ENCODE data around the gene EHD4. TPM values are rescaled to one million over a fixed set of nuclear protein-coding genes. Genes with fewer than 3 reads are reported as not detected.
A peak's percentile ranks its signal among the peaks of the same experiment; 100 is the strongest.

Gene EHD4
- polyA plus RNA-seq, 2 of the 4 experiments (the other 2 are of a cell fraction), result 8.2 to 9.0 TPM

GRCh38 chr15:41975669-41976068, 3.3 kb upstream of the EHD4 start:
- CTCF ChIA-PET, result no interaction called here
- H3K9me3 ChIP-seq, result no peaks in the 10 kb centered on the region
- TF ChIP-seq CHD4 (IDR thresholded peaks at IDR 0.05; ENCODE audit: borderline replicate concordance), result no peak
- no peak for TF ChIP-seq GATA3 (IDR thresholded peaks at IDR 0.05; ENCODE audit: borderline replicate concordance)
- TF ChIP-seq JUNB (IDR thresholded peaks at IDR 0.05), result no peak
- TF ChIP-seq ZC3H11A (IDR thresholded peaks at IDR 0.05), result no peak
- TF ChIP-seq CTCF (IDR thresholded peaks at IDR 0.05), result no peak
- no peak for TF ChIP-seq CBX8 (IDR thresholded peaks at IDR 0.05)
- TF ChIP-seq MAFK (IDR thresholded peaks at IDR 0.05; ENCODE audit: partially characterized antibody), result no peak
- TF ChIP-seq ZSCAN20 (CRISPR knock-in tag; IDR thresholded peaks at IDR 0.05), result no peak
- TF ChIP-seq RFX5 (IDR thresholded peaks at IDR 0.05), result no peak
- no peak for TF ChIP-seq MAZ (IDR thresholded peaks at IDR 0.05; ENCODE audit: borderline replicate concordance, low read depth, low read length)
- no peak for TF ChIP-seq POLR2A (IDR thresholded peaks at IDR 0.05; ENCODE audit: low read length)

GRCh38 chr15:41974041-41974440, 1.7 kb upstream of the EHD4 start:
- H3K4me1 ChIP-seq, result peaks cover 13% of the 10 kb centered on the region; the same call in 1 of the 3 replicates
- WGBS (ENCODE audit: missing lambda C conversion rate), result 97% methylated on average over 1 of the region's 1 CpG
- no peaks in the 10 kb centered on the region for H3K9me3 ChIP-seq
- TF ChIP-seq ZC3H11A (IDR thresholded peaks at IDR 0.05) (no peak), RAD21 (conservative IDR thresholded peaks at IDR 0.05 in 1 of 2, IDR thresholded peaks at IDR 0.05 in 1 of 2) (no peak), KDM1A (IDR thresholded peaks at IDR 0.05; ENCODE audit: low read depth) (no peak), JUN (IDR thresholded peaks at IDR 0.05) (no peak), FOSB (CRISPR knock-in tag; IDR thresholded peaks at IDR 0.05) (no peak), CBX8 (IDR thresholded peaks at IDR 0.05) (no peak), RNF2 (IDR thresholded peaks at IDR 0.05; ENCODE audit: borderline replicate concordance, low read depth) (no peak)
- TF ChIP-seq, protein P1, sequence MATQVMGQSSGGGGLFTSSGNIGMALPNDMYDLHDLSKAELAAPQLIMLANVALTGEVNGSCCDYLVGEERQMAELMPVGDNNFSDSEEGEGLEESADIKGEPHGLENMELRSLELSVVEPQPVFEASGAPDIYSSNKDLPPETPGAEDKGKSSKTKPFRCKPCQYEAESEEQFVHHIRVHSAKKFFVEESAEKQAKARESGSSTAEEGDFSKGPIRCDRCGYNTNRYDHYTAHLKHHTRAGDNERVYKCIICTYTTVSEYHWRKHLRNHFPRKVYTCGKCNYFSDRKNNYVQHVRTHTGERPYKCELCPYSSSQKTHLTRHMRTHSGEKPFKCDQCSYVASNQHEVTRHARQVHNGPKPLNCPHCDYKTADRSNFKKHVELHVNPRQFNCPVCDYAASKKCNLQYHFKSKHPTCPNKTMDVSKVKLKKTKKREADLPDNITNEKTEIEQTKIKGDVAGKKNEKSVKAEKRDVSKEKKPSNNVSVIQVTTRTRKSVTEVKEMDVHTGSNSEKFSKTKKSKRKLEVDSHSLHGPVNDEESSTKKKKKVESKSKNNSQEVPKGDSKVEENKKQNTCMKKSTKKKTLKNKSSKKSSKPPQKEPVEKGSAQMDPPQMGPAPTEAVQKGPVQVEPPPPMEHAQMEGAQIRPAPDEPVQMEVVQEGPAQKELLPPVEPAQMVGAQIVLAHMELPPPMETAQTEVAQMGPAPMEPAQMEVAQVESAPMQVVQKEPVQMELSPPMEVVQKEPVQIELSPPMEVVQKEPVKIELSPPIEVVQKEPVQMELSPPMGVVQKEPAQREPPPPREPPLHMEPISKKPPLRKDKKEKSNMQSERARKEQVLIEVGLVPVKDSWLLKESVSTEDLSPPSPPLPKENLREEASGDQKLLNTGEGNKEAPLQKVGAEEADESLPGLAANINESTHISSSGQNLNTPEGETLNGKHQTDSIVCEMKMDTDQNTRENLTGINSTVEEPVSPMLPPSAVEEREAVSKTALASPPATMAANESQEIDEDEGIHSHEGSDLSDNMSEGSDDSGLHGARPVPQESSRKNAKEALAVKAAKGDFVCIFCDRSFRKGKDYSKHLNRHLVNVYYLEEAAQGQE (IDR thresholded peaks at IDR 0.05), result no peak
- ATAC-seq, result no peak
- ChIA-PET CTCF (interaction anchor here (1.8 kb wide), 1 partner anchor 15 kb away, joined by 11 read pairs; no protein-coding TSS in a partner anchor), POLR2A (no interaction called here)
- no peak overlapping the region for H3K27ac ChIP-seq
- no peak for DNase-seq (ENCODE audit: low read depth in 1 of 2, low spot score in 1 of 2)
- H3K4me2 ChIP-seq, result no peak overlapping the region
- FAIRE-seq, result no peak
- no peak overlapping the region for H3K4me3 ChIP-seq

More at GRCh38 chr15:41975669-41976068, 3.3 kb upstream of the EHD4 start:
- no peak overlapping the region for H3K4me3 ChIP-seq
- DNase-seq (ENCODE audit: low read depth in 1 of 2, low spot score in 1 of 2), result no peak
- no peak for FAIRE-seq
- POLR2A ChIA-PET, result no interaction called here
- no peak for ATAC-seq
- no peak overlapping the region for H3K27ac ChIP-seq
- H3K4me1 ChIP-seq, result peaks cover 5% of the 10 kb centered on the region; the same call in 1 of the 3 replicates
- no peak overlapping the region for H3K4me2 ChIP-seq
- 30% methylated on average over 2 of the region's 2 CpGs for WGBS (ENCODE audit: missing lambda C conversion rate)

- ChIA-PET CTCF (interaction anchor here (0.7 to 2.0 kb wide), 14 partner anchors 10 to 113 kb away, joined by 3 to 10 read pairs (median 4); no protein-coding TSS in a partner anchor), POLR2A (interaction anchor here (0.9 to 1.8 kb wide), 7 partner anchors 11 to 67 kb away, joined by 3 to 6 read pairs (median 3); no protein-coding TSS in a partner anchor)
- FAIRE-seq (no peak), DNase-seq (ENCODE audit: low read depth in 1 of 2, low spot score in 1 of 2) (peak in 1 of 2 experiments; percentile 13), ATAC-seq (peak; percentile 63)
- Histone ChIP-seq H3K9me3 (no peaks in the 10 kb centered on the region), H3K4me3 (peak overlapping the region; percentile 60), H3K4me1 (peaks cover 13% of the 10 kb centered on the region; the same call in 1 of the 3 replicates), H3K4me2 (peak overlapping the region; percentile 70), H3K27ac (peak overlapping the region; percentile 82 to 95)
- WGBS (ENCODE audit: missing lambda C conversion rate), result 1% methylated on average over 10 of the region's 46 CpGs
- TF ChIP-seq MAX (IDR thresholded peaks at IDR 0.05) (0 out of 2 replicates have a peak, but pooled peaks have one; percentile 11), BHLHE40 (IDR thresholded peaks at IDR 0.05; ENCODE audit: low read depth, low read length) (no peak)
Observed at GRCh38 chr15:41971895-41972252, 483 bp downstream of the EHD4 start.

Measured in A549 (cell line).